GM12878 (cell line): ENCODE data around the gene SLCO3A1. TPM values are rescaled to one million over a fixed set of nuclear protein-coding genes. Genes with fewer than 3 reads are reported as not detected.

Experiments
- ATAC-seq: fragments of 200-7000 bp; cut with Tn5 transposase; 3 replicates; pipeline ENCODE4 v1.9.1; 2020; ENCODE audit warnings: mild to moderate bottlenecking, moderate library complexity
- BruUV-seq: library from RNA; stranded (reverse); fragments of 400-500 nt; replicated peaks from 2 replicates; lab custom pipeline; 2021; lab: Mats Ljungman, UMichigan
- CTCF ChIA-PET: fragments of 300-600 bp; sonication (Branson Sonifier 250); formaldehyde crosslinking; extraction: SDS; loops from one replicate; lab custom pipeline; 2021; ENCODE audit warnings: inconsistent platforms; lab: Yijun Ruan, JAX
- POLR2A ChIA-PET: fragments of 350-600 bp; formaldehyde crosslinking; extraction: SDS; loops from one replicate; lab custom pipeline; 2021; ENCODE audit warnings: inconsistent platforms; lab: Charles Lee
- RAD21 ChIA-PET: fragments of 300-600 bp; sonication (Branson Sonifier 250); formaldehyde crosslinking; loops from one replicate; lab custom pipeline; 2023; ENCODE audit warnings: antibody characterized with exemption; ENCODE audit not compliant: unreplicated experiment; lab: Charles Lee
- SMC1A ChIA-PET: fragments of 300-600 bp; sonication (Branson Sonifier 250); formaldehyde crosslinking; loops from one replicate; lab custom pipeline; 2023; ENCODE audit not compliant: unreplicated experiment, uncharacterized antibody; lab: Charles Lee
- DNase-seq: peaks from one replicate; pipeline ENCODE4 v3.0.0-alpha.2; 2011; ENCODE audit warnings: low read depth, low spot score
- FAIRE-seq: peaks from 3 replicates; lab custom pipeline; 2011; peaks lifted over from hg19 to GRCh38; lab: Jason Lieb, UNC
- H2AFZ ChIP-seq: 2 replicates; pipeline ENCODE4 v1.6.0; 2011; ENCODE audit warnings: low read depth, low read length, control low read depth; ENCODE audit not compliant: control insufficient read depth
- H3K27ac ChIP-seq: 2 replicates; pipeline ENCODE4 v1.5.1; 2011; ENCODE audit warnings: control low read depth; ENCODE audit not compliant: control insufficient read depth, insufficient read depth
- H3K27me3 ChIP-seq, 2 experiments: replicated peaks in 1 of 2; 2 replicates each; pipeline versions ENCODE4 v1.6.0 to v1.6.1; 2011; ENCODE audit warnings: low read length in 1 of 2; ENCODE audit not compliant: control insufficient read depth in 2 of 2, insufficient read depth in 2 of 2
- H3K36me3 ChIP-seq, 2 experiments: 2 replicates each; pipeline ENCODE4 v1.5.1; 2011; ENCODE audit warnings: low read length in 1 of 2; ENCODE audit not compliant: control insufficient read depth in 2 of 2, insufficient read depth in 2 of 2
- H3K4me1 ChIP-seq: 2 replicates; pipeline ENCODE4 v1.6.1; 2011; ENCODE audit warnings: mild to moderate bottlenecking, low read length, moderate library complexity, mixed read lengths; ENCODE audit not compliant: control insufficient read depth, insufficient read depth
- H3K4me2 ChIP-seq: 2 replicates; pipeline ENCODE4 v1.6.0; 2011; ENCODE audit warnings: control low read depth; ENCODE audit not compliant: control insufficient read depth, insufficient read depth
- H3K4me3 ChIP-seq: fragments of 200-600 bp; sonication (generic); 2 replicates; pipeline ENCODE4 v1.5.1; 2016
- H3K79me2 ChIP-seq: 2 replicates; pipeline ENCODE4 v1.6.0; 2011; ENCODE audit warnings: low read length; ENCODE audit not compliant: control insufficient read depth, insufficient read depth
- H3K9ac ChIP-seq: 2 replicates; pipeline ENCODE4 v1.8.0; 2011; ENCODE audit warnings: low read length, control low read depth, mixed read lengths; ENCODE audit not compliant: control insufficient read depth, insufficient read depth
- H3K9me3 ChIP-seq: replicated peaks from 3 replicates; pipeline ENCODE4 v1.5.1; 2011; ENCODE audit warnings: mild to moderate bottlenecking, low read length; ENCODE audit not compliant: control insufficient read depth, insufficient read depth
- H4K20me1 ChIP-seq: 2 replicates; pipeline ENCODE4 v1.6.0; 2011; ENCODE audit not compliant: control insufficient read depth, insufficient read depth
- BRCA1 ChIP-seq: IDR thresholded peaks from 2 replicates; pipeline ENCODE4 v1.6.1; 2011; ENCODE audit warnings: low read depth, low read length, improper control_type of control experiment
- CBX5 ChIP-seq: sonication (generic); IDR thresholded peaks from 2 replicates; pipeline ENCODE4 v1.6.1; 2016; ENCODE audit warnings: low read depth, moderate library complexity, mild to moderate bottlenecking, inconsistent platforms
- E2F4 ChIP-seq: IDR thresholded peaks from 2 replicates; pipeline ENCODE4 v1.6.1; 2012; ENCODE audit warnings: low read depth, low read length, improper control_type of control experiment
- EED ChIP-seq: sonication (generic); IDR thresholded peaks from 2 replicates; pipeline ENCODE4 v1.6.1; 2016; ENCODE audit warnings: antibody characterized with exemption, low read depth
- HDAC6 ChIP-seq: fragments of 200-600 bp; sonication (generic); IDR thresholded peaks from one replicate; pipeline ENCODE4 v1.8.0; 2017; ENCODE audit warnings: antibody characterized with exemption; ENCODE audit not compliant: unreplicated experiment
- LARP7 ChIP-seq: fragments of 450-650 bp; IDR thresholded peaks from 2 replicates; pipeline ENCODE4 v1.6.1; 2017; ENCODE audit warnings: mild to moderate bottlenecking
- MEF2A ChIP-seq: IDR thresholded peaks from 2 replicates; pipeline ENCODE4 v1.6.1; 2011; ENCODE audit warnings: low read depth, mild to moderate bottlenecking, low read length, moderate library complexity; ENCODE audit not compliant: insufficient read depth
- RBBP5 ChIP-seq: fragments of 200-600 bp; sonication (generic); conservative IDR thresholded peaks from 2 replicates; pipeline ENCODE4 v1.6.1; 2016
- SMAD1 ChIP-seq: fragments of 450-650 bp; IDR thresholded peaks from 2 replicates; pipeline ENCODE4 v1.6.1; 2018; ENCODE audit warnings: mild to moderate bottlenecking, low read depth; ENCODE audit not compliant: partially characterized antibody
- SPI1 ChIP-seq: IDR thresholded peaks from 2 replicates; pipeline ENCODE4 v1.6.1; 2011; ENCODE audit warnings: low read depth, mild to moderate bottlenecking, low read length, moderate library complexity, borderline replicate concordance; ENCODE audit not compliant: insufficient read depth
- SUZ12 ChIP-seq: fragments of 200-600 bp; sonication (generic); IDR thresholded peaks from one replicate; pipeline ENCODE4 v1.6.1; 2018; ENCODE audit warnings: antibody characterized with exemption, mild to moderate bottlenecking; ENCODE audit not compliant: unreplicated experiment
- TCF3 ChIP-seq: IDR thresholded peaks from 2 replicates; pipeline ENCODE4 v1.6.1; 2012; ENCODE audit warnings: low read depth, mild to moderate bottlenecking, low read length, borderline replicate concordance; ENCODE audit not compliant: insufficient read depth
- ZBED1 ChIP-seq: IDR thresholded peaks from 2 replicates; pipeline ENCODE4 v1.6.1; 2016; ENCODE audit warnings: borderline replicate concordance
- WGBS: methylation state at CpG from one replicate; pipeline ENCODE4 v1.1.6; 2016; ENCODE audit warnings: low lambda C conversion rate; ENCODE audit not compliant: insufficient replicate concordance, insufficient coverage; ENCODE audit errors: missing lambda C conversion rate; 5-methylcytosine and 5-hydroxymethylcytosine counted together
- in situ Hi-C: fragments of 300-500 bp; cut with MboI; formaldehyde crosslinking; loops from 9 replicates; pipeline ENCODE4 v1.14.3; 2018; ENCODE audit warnings: mixed read lengths
- intact Hi-C: fragments of 100-400 bp; cut with micrococcal nuclease; formaldehyde crosslinking; loops from one replicate; pipeline ENCODE4 v1.14.2; 2022; ENCODE audit not compliant: unreplicated experiment
- polyA plus RNA-seq, 11 experiments: library from polyadenylated mRNA; depleted of rRNA in 4 of 11; unstranded in 6 of 11; stranded (reverse) in 5 of 11; fragments of >200 nt; fragmentation: Nextera tagmentation in 4 of 11; fragmentation: Illumina TruSeq in 1 of 11; extraction: Ambion mirVana in 4 of 11; extraction: Trizol in 1 of 11; gene quantifications; 1 replicate in 1 of 11; 2 replicates in 10 of 11; pipeline versions ENCODE4 v1.2.1 to v1.2.3, GENCODE V29; 2011 to 2016; ENCODE audit warnings: inconsistent platforms in 2 of 11, missing spikeins in 2 of 11, low read depth in 1 of 11
- total RNA-seq, 4 experiments: library from RNA; depleted of rRNA in 3 of 4; stranded (reverse); fragments of >200 nt in 3 of 4; fragmentation: Illumina TruSeq in 1 of 4; extraction: Trizol in 1 of 4; gene quantifications; 2 replicates each; pipeline versions ENCODE4 v1.2.1 to v1.2.3, GENCODE V29; 2013 to 2021
- TF ChIP-seq, protein P1 (sequence below): IDR thresholded peaks from 2 replicates; pipeline ENCODE4 v1.6.1; 2012; ENCODE audit warnings: mild to moderate bottlenecking, low read depth, low read length

SLCO3A1 gene
- total and polyA plus RNA-seq, 10 of the 15 experiments (the other 5 are each of a cell fraction or from before 2014, with no cell fraction given): 0.05 to 5.9 (median 0.31) TPM

GRCh38 chr15:91936182-91936775 is 82.8 kb downstream of the SLCO3A1 start:
- no peaks in the 10 kb centered on the region for H3K4me1 ChIP-seq

GRCh38 chr15:91936927-91937326 is 83.4 kb downstream of the SLCO3A1 start:
- no peaks in the 10 kb centered on the region; the same call in 2 of the 3 replicates for H3K9me3 ChIP-seq
- H4K20me1 ChIP-seq: no peaks in the 10 kb centered on the region
- RAD21 ChIA-PET: interaction anchor here (1.0 kb wide), 1 partner anchor 13 kb away, joined by 3 read pairs; no protein-coding TSS in a partner anchor
- BruUV-seq: no TSS peak
- ATAC-seq (no peak), DNase-seq (no peak), FAIRE-seq (no peak)
- SMC1A ChIA-PET: no interaction called here
- 12% methylated on average over 4 of the region's 4 CpGs for WGBS
- H3K4me1 ChIP-seq: no peaks in the 10 kb centered on the region
- H3K27me3 ChIP-seq: no peaks in the 10 kb centered on the region
- no peak overlapping the region for H3K4me2 ChIP-seq
- POLR2A ChIA-PET: no interaction called here
- H3K79me2 ChIP-seq: no peaks in the 10 kb centered on the region
- H3K9ac ChIP-seq: no peak overlapping the region
- no peak overlapping the region for H2AFZ ChIP-seq
- in situ Hi-C loops (no loop called here), intact Hi-C loops (no loop called here)
- CTCF ChIA-PET: interaction anchor here (0.9 kb wide), 1 partner anchor 8 kb away, joined by 3 read pairs; no protein-coding TSS in a partner anchor
- H3K4me3 ChIP-seq: no peak overlapping the region
- no peak overlapping the region for H3K27ac ChIP-seq
- no peaks in the 10 kb centered on the region for H3K36me3 ChIP-seq
- TF ChIP-seq SUZ12 (no peak), BRCA1 (no peak), ZBED1 (no peak), E2F4 (no peak), LARP7 (no peak), TCF3 (no peak), SMAD1 (no peak), CBX5 (no peak), MEF2A (no peak), HDAC6 (no peak), EED (no peak)
- TF ChIP-seq, protein P1, sequence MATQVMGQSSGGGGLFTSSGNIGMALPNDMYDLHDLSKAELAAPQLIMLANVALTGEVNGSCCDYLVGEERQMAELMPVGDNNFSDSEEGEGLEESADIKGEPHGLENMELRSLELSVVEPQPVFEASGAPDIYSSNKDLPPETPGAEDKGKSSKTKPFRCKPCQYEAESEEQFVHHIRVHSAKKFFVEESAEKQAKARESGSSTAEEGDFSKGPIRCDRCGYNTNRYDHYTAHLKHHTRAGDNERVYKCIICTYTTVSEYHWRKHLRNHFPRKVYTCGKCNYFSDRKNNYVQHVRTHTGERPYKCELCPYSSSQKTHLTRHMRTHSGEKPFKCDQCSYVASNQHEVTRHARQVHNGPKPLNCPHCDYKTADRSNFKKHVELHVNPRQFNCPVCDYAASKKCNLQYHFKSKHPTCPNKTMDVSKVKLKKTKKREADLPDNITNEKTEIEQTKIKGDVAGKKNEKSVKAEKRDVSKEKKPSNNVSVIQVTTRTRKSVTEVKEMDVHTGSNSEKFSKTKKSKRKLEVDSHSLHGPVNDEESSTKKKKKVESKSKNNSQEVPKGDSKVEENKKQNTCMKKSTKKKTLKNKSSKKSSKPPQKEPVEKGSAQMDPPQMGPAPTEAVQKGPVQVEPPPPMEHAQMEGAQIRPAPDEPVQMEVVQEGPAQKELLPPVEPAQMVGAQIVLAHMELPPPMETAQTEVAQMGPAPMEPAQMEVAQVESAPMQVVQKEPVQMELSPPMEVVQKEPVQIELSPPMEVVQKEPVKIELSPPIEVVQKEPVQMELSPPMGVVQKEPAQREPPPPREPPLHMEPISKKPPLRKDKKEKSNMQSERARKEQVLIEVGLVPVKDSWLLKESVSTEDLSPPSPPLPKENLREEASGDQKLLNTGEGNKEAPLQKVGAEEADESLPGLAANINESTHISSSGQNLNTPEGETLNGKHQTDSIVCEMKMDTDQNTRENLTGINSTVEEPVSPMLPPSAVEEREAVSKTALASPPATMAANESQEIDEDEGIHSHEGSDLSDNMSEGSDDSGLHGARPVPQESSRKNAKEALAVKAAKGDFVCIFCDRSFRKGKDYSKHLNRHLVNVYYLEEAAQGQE: no peak

More at GRCh38 chr15:91936182-91936775, 82.8 kb downstream of the SLCO3A1 start:
- ChIA-PET RAD21 (interaction anchor here (1.0 kb wide), 1 partner anchor 12 kb away, joined by 3 read pairs; no protein-coding TSS in a partner anchor), SMC1A (no interaction called here), CTCF (interaction anchor here (0.9 kb wide), 1 partner anchor 7 kb away, joined by 3 read pairs; no protein-coding TSS in a partner anchor), POLR2A (no interaction called here)
- ATAC-seq: peak; percentile 61
- in situ Hi-C loops: no loop called here
- Histone ChIP-seq H3K36me3 (no peaks in the 10 kb centered on the region), H4K20me1 (no peaks in the 10 kb centered on the region), H3K27ac (no peak overlapping the region), H3K9me3 (no peaks in the 10 kb centered on the region; the same call in 2 of the 3 replicates), H3K27me3 (no peaks in the 10 kb centered on the region), H3K79me2 (no peaks in the 10 kb centered on the region), H3K4me2 (no peak overlapping the region), H2AFZ (no peak overlapping the region), H3K9ac (no peak overlapping the region), H3K4me3 (no peak overlapping the region)
- FAIRE-seq: no peak
- TF ChIP-seq SPI1 (peak; percentile 87; the same call in 1 of the 2 replicates), RBBP5 (no peak)
- BruUV-seq: no TSS peak
- 33% methylated on average over 7 of the region's 7 CpGs for WGBS
- no peak for DNase-seq
- intact Hi-C loops: no loop called here
